Muscle of leg (tissue), 11 donors: Measurements from ENCODE around the gene CBX8. TPM values are rescaled to one million over a fixed set of nuclear protein-coding genes. Genes with fewer than 3 reads are reported as not detected.

Source experiments
- DNase-seq: peaks from one replicate; pipeline ENCODE4 v3.0.0; 2013
- H3K27ac ChIP-seq: one replicate; pipeline ENCODE4 v1.5.1; 2013; ENCODE audit warnings: mild to moderate bottlenecking, low read length, control low read depth
- H3K27me3 ChIP-seq: one replicate; pipeline ENCODE4 v1.6.1; 2013; ENCODE audit warnings: low read length; ENCODE audit not compliant: control insufficient read depth, insufficient read depth
- H3K36me3 ChIP-seq: one replicate; pipeline ENCODE4 v1.6.1; 2013; ENCODE audit warnings: low read length; ENCODE audit not compliant: control insufficient read depth, insufficient read depth
- H3K4me1 ChIP-seq: one replicate; pipeline ENCODE4 v1.6.1; 2013; ENCODE audit warnings: low read length; ENCODE audit not compliant: control insufficient read depth, insufficient read depth
- H3K4me3 ChIP-seq: one replicate; pipeline ENCODE4 v1.5.1; 2013; ENCODE audit warnings: low read length, control low read depth
- H3K9me3 ChIP-seq: replicated peaks from 2 replicates; pipeline ENCODE4 v1.6.1; 2013; ENCODE audit warnings: low read depth, low read length; ENCODE audit not compliant: control insufficient read depth
- whole genome bisulfite sequencing: methylation state at CpG from one replicate; pipeline ENCODE4 v1.1.5; 2013; ENCODE audit warnings: missing lambda C conversion rate; ENCODE audit not compliant: insufficient coverage; 5-methylcytosine and 5-hydroxymethylcytosine counted together
- polyA plus RNA-seq, 8 donors: library from polyadenylated mRNA; unstranded; fragments of 120-200 nt; gene quantifications; one replicate each; pipeline versions ENCODE4 v1.2.1 to v1.2.3, GENCODE V29; 2013; ENCODE audit warnings: inconsistent platforms in 1 of 8, low replicate concordance in 1 of 8; ENCODE audit not compliant: insufficient read length in 8 of 8, insufficient read depth in 1 of 8
- total RNA-seq: library from RNA; stranded (reverse); fragments of 120-200 nt; gene quantifications from one replicate; pipeline ENCODE4 v1.2.4, GENCODE V29; 2013

CBX8 gene
- total and polyA plus RNA-seq, 9 donors = 4.8 to 6.8 (median 5.9) TPM

DNA sequence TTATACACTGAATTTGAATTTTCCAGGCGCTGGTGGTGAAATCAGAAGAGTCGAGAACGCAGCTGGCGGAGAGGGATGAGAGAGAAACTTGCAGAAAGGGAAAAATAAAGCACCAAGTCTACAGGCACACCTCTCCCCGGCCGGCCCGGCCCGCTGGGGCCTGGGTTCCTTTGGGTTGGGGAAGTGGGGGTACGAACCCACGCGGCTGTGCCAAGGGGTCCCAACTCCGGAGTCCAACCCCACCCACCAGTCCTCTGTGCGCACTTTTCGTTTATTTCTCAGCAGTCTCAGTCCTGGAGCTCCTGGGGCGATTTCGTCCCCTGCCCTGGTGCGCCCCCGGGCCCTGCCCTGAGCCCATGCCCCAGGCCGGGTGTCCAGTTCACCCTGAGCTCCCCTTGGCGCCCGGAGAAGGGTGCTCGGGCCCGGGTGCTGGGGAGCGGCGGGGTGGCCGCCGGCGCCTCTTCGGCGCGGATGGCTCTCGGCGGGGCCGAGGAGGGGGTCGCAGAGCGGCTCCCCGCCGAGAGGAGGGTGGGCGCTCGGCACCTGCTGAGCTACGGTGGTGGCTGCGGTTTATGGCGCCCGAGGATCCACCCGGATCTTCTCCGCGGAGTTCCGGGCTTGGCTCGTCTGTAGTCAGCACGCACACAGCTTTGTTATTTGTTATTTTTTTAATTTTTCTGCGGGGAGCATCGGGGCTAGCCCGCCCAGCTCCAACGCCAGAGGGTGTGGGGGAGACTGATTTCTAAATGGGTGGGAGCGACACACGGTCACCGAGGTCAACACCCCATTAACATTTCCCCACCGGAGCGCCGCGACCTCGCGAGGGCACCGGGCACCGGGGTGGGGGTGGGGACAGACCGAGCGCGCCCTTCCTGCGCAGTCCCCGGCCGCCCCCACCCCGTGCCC lies 15.7 kb upstream of the CBX8 start:
- peaks cover 51% of the 10 kb centered on the region for H3K4me1 ChIP-seq

GRCh38 chr17:79811868-79812352 lies 15.0 kb upstream of the CBX8 start:
- Histone ChIP-seq H3K4me1 (peaks cover 51% of the 10 kb centered on the region), H3K9me3 (no peaks in the 10 kb centered on the region), H3K27me3 (peaks cover 92% of the 10 kb centered on the region), H3K4me3 (no peak overlapping the region), H3K27ac (no peak overlapping the region), H3K36me3 (no peaks in the 10 kb centered on the region)
- 0% methylated on average over 9 of the region's 20 CpGs for WGBS
- DNase-seq = no peak

More for the DNA sequence above, 15.7 kb upstream of the CBX8 start:
- no peak for DNase-seq
- Histone ChIP-seq H3K27me3 (peaks cover 92% of the 10 kb centered on the region), H3K36me3 (no peaks in the 10 kb centered on the region), H3K27ac (no peak overlapping the region), H3K4me3 (peak overlapping the region; percentile 19), H3K9me3 (no peaks in the 10 kb centered on the region)
- under 1% methylated on average over 45 of the region's 72 CpGs for WGBS

- Histone ChIP-seq H3K4me1 (peaks cover 51% of the 10 kb centered on the region), H3K36me3 (no peaks in the 10 kb centered on the region), H3K9me3 (no peaks in the 10 kb centered on the region), H3K4me3 (peak overlapping the region; percentile 8), H3K27me3 (peaks cover 92% of the 10 kb centered on the region), H3K27ac (no peak overlapping the region)
- under 1% methylated on average over 54 of the region's 66 CpGs for WGBS
- DNase-seq = no peak
These were observed 14.4 kb upstream of the CBX8 start for GRCh38 chr17:79811011-79811867.

- peaks cover 49% of the 10 kb centered on the region for H3K4me1 ChIP-seq
- no peaks in the 10 kb centered on the region for H3K36me3 ChIP-seq
- no peak overlapping the region for H3K27ac ChIP-seq
- peak overlapping the region; percentile 27 for H3K4me3 ChIP-seq
- no peaks in the 10 kb centered on the region for H3K9me3 ChIP-seq
- peaks cover 92% of the 10 kb centered on the region for H3K27me3 ChIP-seq
- under 1% methylated on average over 48 of the region's 79 CpGs for WGBS
- peak; percentile 87 for DNase-seq
These were observed 13.5 kb upstream of the CBX8 start for GRCh38 chr17:79810130-79811010.

GRCh38 chr17:79809530-79810129 lies 12.8 kb upstream of the CBX8 start:
- Histone ChIP-seq H3K36me3 (no peaks in the 10 kb centered on the region), H3K4me1 (peaks cover 44% of the 10 kb centered on the region), H3K4me3 (no peak overlapping the region), H3K27ac (no peak overlapping the region), H3K27me3 (peaks cover 92% of the 10 kb centered on the region), H3K9me3 (no peaks in the 10 kb centered on the region)
- peak; percentile 24 for DNase-seq
- under 1% methylated on average over 20 of the region's 40 CpGs for WGBS

DNA sequence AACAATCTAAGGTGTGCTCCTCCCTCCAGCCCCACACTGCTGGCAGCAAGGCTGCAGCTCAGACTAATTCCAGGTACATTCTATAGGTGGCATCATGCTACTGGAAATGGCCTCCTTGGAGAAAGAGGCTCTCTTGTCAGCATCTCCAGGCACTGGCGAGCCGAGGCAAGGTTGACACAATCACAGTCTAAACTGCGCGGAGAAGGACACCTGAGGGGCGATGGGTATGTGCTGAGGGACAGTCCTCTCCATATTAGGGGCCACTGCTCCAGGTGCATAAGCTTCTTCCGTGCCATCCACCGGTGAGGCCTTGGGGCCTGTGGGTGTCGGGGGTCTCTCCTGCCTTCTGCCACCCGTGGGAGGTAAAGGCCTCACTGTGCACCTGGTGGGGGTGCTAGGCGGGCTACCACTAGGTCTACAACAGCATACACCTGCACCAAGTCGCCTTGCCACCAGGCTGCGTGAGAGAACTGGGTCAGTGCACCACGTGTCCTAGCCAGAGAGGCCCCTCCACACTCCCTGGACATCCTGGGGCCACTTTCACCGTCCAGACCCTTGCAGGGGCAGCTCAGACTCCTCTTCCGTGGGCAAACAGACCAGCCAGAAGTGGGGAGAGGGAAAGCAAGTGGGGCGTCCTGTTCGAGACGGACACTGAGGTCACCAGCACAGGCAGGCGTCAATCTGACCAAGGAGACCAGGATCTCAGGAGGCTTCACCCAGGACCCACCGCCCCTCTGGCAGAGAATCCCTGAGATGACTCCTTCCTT lies 12.1 kb upstream of the CBX8 start:
- peaks cover 41% of the 10 kb centered on the region for H3K4me1 ChIP-seq
- H3K27me3 ChIP-seq = peaks cover 92% of the 10 kb centered on the region
- H3K27ac ChIP-seq = no peak overlapping the region
- no peak overlapping the region for H3K4me3 ChIP-seq
- H3K9me3 ChIP-seq = no peaks in the 10 kb centered on the region
- 19% methylated on average over 20 of the region's 20 CpGs for WGBS
- peak; percentile 44 for DNase-seq
- H3K36me3 ChIP-seq = no peaks in the 10 kb centered on the region

DNA sequence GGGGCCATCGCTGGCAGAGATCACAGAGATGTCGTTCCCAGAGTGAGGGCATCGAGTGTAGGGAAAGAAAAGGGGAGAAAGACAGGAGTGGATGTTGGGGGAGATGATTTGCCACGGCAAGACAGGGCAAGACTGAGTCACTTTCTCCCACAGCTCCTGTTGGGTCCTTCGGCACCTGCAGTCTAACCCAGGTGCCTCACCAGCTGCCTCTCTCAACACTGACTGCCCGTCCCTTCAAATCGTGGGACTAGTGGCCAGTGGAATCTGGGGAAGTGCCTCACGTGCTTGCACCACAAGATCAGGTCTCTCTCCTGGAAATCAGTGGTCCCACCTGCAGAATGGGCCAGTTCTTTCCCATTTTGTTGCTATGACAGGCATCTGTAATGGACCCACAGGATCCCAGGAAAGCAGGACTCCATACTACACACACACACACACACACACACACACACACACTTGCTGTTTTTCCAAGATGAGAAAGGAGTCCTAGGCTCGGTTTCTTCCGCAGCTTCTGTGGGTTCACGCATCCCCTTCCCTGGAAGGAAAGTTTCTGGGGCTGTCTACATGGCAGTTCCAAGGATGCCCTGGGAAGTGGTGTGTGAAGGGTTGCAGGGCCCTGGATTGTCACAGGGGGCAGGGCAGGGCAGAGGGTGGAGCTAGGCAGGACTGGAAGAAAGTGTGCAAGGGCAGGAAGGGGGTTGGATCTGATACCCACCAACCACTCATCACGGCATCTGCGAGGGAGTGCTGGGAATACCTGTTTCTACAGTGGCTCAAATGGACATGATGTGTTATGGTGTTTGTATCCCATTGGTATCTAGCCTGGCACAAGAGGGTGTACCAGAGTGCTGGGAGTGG lies 10.2 kb upstream of the CBX8 start:
- DNase-seq = no peak
- H3K36me3 ChIP-seq = no peaks in the 10 kb centered on the region
- 19% methylated on average over 8 of the region's 13 CpGs for WGBS
- no peak overlapping the region for H3K4me3 ChIP-seq
- no peaks in the 10 kb centered on the region for H3K9me3 ChIP-seq
- peaks cover 98% of the 10 kb centered on the region for H3K27me3 ChIP-seq
- peaks cover 46% of the 10 kb centered on the region for H3K4me1 ChIP-seq
- H3K27ac ChIP-seq = no peak overlapping the region

- Histone ChIP-seq H3K27ac (no peak overlapping the region), H3K27me3 (peaks cover 98% of the 10 kb centered on the region), H3K36me3 (no peaks in the 10 kb centered on the region), H3K9me3 (no peaks in the 10 kb centered on the region), H3K4me3 (no peak overlapping the region), H3K4me1 (peaks cover 41% of the 10 kb centered on the region)
- 57% methylated on average over 1 of the region's 4 CpGs for WGBS
- DNase-seq = no peak
These were observed 9.5 kb upstream of the CBX8 start for GRCh38 chr17:79806446-79806760.
